Measurements from ENCODE around the gene KRTAP20-2.

The KRTAP20-2 gene

DNA sequence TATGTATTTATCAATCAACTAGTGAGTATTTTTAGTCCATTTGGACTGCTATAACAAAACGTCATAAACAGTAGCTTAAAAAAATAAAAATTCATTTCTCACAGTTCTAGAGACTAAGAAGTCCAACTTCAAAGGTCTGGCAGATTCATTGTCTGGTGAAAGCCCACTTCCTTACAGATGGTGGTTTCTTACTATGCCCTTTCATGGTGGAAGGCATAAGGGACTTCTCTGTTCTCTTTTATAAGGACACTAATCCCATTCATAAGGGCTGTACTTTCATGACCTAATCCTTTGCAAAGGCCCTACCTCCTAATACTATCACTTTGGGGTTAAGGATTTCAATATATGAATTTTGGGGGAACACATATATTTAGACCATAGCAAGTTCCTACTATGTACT, 45.6 kb downstream of the KRTAP20-2 start:
- H3K36me3 ChIP-seq (replicated peaks; ENCODE audit: low read depth, low read length) = no peaks in the 10 kb centered on the region
- no peaks in the 10 kb centered on the region for H3K79me2 ChIP-seq (ENCODE audit: low read length)
- no peak overlapping the region for H3K4me2 ChIP-seq (ENCODE audit: low read length)
- no peak overlapping the region for H3K9ac ChIP-seq (ENCODE audit: low read length)
- no peaks in the 10 kb centered on the region for H3K27me3 ChIP-seq (ENCODE audit: low read depth, low read length)
- TF ChIP-seq EZH2phosphoT487 (IDR thresholded peaks at IDR 0.05; ENCODE audit: low read depth) = no peak
- TF ChIP-seq, protein P1, sequence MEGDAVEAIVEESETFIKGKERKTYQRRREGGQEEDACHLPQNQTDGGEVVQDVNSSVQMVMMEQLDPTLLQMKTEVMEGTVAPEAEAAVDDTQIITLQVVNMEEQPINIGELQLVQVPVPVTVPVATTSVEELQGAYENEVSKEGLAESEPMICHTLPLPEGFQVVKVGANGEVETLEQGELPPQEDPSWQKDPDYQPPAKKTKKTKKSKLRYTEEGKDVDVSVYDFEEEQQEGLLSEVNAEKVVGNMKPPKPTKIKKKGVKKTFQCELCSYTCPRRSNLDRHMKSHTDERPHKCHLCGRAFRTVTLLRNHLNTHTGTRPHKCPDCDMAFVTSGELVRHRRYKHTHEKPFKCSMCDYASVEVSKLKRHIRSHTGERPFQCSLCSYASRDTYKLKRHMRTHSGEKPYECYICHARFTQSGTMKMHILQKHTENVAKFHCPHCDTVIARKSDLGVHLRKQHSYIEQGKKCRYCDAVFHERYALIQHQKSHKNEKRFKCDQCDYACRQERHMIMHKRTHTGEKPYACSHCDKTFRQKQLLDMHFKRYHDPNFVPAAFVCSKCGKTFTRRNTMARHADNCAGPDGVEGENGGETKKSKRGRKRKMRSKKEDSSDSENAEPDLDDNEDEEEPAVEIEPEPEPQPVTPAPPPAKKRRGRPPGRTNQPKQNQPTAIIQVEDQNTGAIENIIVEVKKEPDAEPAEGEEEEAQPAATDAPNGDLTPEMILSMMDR (IDR thresholded peaks at IDR 0.05; ENCODE audit: low read depth, low read length) = no peak
- H2AFZ ChIP-seq (ENCODE audit: low read depth, low read length) = no peak overlapping the region
- H3K27ac ChIP-seq (ENCODE audit: low read length) = no peak overlapping the region
- H3K9me3 ChIP-seq (ENCODE audit: insufficient read depth, low read length) = no peaks in the 10 kb centered on the region
- no peak overlapping the region for H3K4me3 ChIP-seq (ENCODE audit: low read length)
- H4K20me1 ChIP-seq (ENCODE audit: insufficient read depth, low read length) = no peaks in the 10 kb centered on the region
- no peaks in the 10 kb centered on the region for H3K4me1 ChIP-seq (ENCODE audit: low read length)

DNA sequence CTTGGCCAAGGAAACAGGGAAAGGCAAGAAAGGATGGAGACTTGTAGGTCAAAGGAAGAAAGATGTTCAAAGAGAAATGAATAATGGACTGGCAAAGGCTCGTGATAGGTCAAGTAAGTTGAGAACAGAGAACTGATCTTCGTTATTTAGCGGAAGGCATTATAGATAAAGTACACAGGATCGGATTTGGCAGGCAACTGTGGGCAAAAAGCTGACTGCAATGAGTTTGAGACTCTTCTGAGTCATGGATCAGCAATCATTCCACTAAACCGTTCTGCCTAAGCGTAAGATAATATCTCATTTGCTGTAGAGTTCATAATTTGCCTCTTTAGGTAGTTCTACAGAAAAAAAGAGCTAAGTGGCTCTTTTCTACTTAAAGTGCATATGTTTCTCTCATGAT, 49.5 kb downstream of the KRTAP20-2 start:
- Histone ChIP-seq H3K27ac (ENCODE audit: low read length) (no peak overlapping the region), H3K9me3 (ENCODE audit: insufficient read depth, low read length) (no peaks in the 10 kb centered on the region), H4K20me1 (ENCODE audit: insufficient read depth, low read length) (no peaks in the 10 kb centered on the region), H3K36me3 (replicated peaks; ENCODE audit: low read depth, low read length) (no peaks in the 10 kb centered on the region), H3K79me2 (ENCODE audit: low read length) (no peaks in the 10 kb centered on the region), H3K4me2 (ENCODE audit: low read length) (no peak overlapping the region), H3K9ac (ENCODE audit: low read length) (no peak overlapping the region), H3K4me3 (ENCODE audit: low read length) (no peak overlapping the region), H3K4me1 (ENCODE audit: low read length) (peaks cover 14% of the 10 kb centered on the region), H3K27me3 (ENCODE audit: low read depth, low read length) (no peaks in the 10 kb centered on the region), H2AFZ (ENCODE audit: low read depth, low read length) (no peak overlapping the region)
- TF ChIP-seq EZH2phosphoT487 (IDR thresholded peaks at IDR 0.05; ENCODE audit: low read depth) = no peak
- TF ChIP-seq, protein P1 (IDR thresholded peaks at IDR 0.05; ENCODE audit: low read depth, low read length) = no peak

Data from OCI-LY3 (cell line).